Left kidney (tissue), 2 donors: ENCODE results near the gene TAF5. TPM values are rescaled to one million over a fixed set of nuclear protein-coding genes. Genes with fewer than 3 reads are reported as not detected.
"Not testable (repeated sequence)": the region's sequence is repeated elsewhere in the genome, so short reads cannot be mapped to it uniquely, and the experiment has no call there.

ENCODE experiments used
- DNase-seq: peaks from one replicate; pipeline ENCODE4 v3.0.0-alpha.2; 2013
- polyA plus RNA-seq: library from polyadenylated mRNA; unstranded; fragments of 120-200 nt; gene quantifications from one replicate; pipeline ENCODE4 v1.2.1, GENCODE V29; 2013; ENCODE audit not compliant: insufficient read length

Gene TAF5
- polyA plus RNA-seq, 1 donor = 9.4 TPM

GRCh38 chr10:103397191-103397825 is 29.5 kb downstream of the TAF5 start:
- DNase-seq = no peak

- no peak for DNase-seq
Measured at GRCh38 chr10:103413564-103413963, 45.8 kb downstream of the TAF5 start.

- DNase-seq = no peak
Measured at GRCh38 chr10:103415581-103415980, 47.8 kb downstream of the TAF5 start.

- peak; percentile 67 for DNase-seq
Measured at GRCh38 chr10:103416436-103417147, 48.8 kb downstream of the TAF5 start.

GRCh38 chr10:103417148-103417469 is 49.3 kb downstream of the TAF5 start:
- DNase-seq = not testable (repeated sequence)

GRCh38 chr10:103417601-103418000 is 49.8 kb downstream of the TAF5 start:
- no peak for DNase-seq

GRCh38 chr10:103419101-103419500 is 51.3 kb downstream of the TAF5 start:
- no peak for DNase-seq

- no peak for DNase-seq
Measured at GRCh38 chr10:103423748-103424147, 56.0 kb downstream of the TAF5 start.

- no peak for DNase-seq
Measured at GRCh38 chr10:103427866-103428265, 60.1 kb downstream of the TAF5 start.

GRCh38 chr10:103428989-103429643 is 61.3 kb downstream of the TAF5 start:
- no peak for DNase-seq

GRCh38 chr10:103429647-103430046 is 61.9 kb downstream of the TAF5 start:
- DNase-seq = no peak

GRCh38 chr10:103431902-103432301 is 64.1 kb downstream of the TAF5 start:
- DNase-seq = no peak

GRCh38 chr10:103433858-103434257 is 66.1 kb downstream of the TAF5 start:
- no peak for DNase-seq

Other genes starting within 250 kb of the TAF5 start
- 139 TPM for gene NT5C2, start 174.7 kb upstream of the TAF5 start, polyA plus RNA-seq
- 0.18 TPM for gene RPEL1, start 122.1 kb upstream of the TAF5 start, polyA plus RNA-seq
- gene INA, start 90.8 kb upstream of the TAF5 start, polyA plus RNA-seq = 0.53 TPM
- gene PCGF6, start 16.8 kb upstream of the TAF5 start, polyA plus RNA-seq = 15.7 TPM
- gene ATP5MK, start 28.5 kb downstream of the TAF5 start, polyA plus RNA-seq = 226 TPM
- gene PDCD11, start 28.6 kb downstream of the TAF5 start, polyA plus RNA-seq = 40.4 TPM
- 10.3 TPM for gene CALHM2, start 84.4 kb downstream of the TAF5 start, polyA plus RNA-seq
- gene CALHM1, start 90.9 kb downstream of the TAF5 start, polyA plus RNA-seq = 0.05 TPM
- not detected for gene CALHM3, start 111.3 kb downstream of the TAF5 start, polyA plus RNA-seq
- 1.6 TPM for gene NEURL1, start 125.7 kb downstream of the TAF5 start, polyA plus RNA-seq